ENCODE results near the gene GREM2. TPM values are rescaled to one million over a fixed set of nuclear protein-coding genes. Genes with fewer than 3 reads are reported as not detected.

The GREM2 gene
- total RNA-seq, 2 experiments from 2014 or later = 0.16 to 0.28 TPM

GRCh38 chr1:240495601-240496000, 116.4 kb downstream of the GREM2 start:
- peaks cover 16% of the 10 kb centered on the region for H3K27me3 Mint-ChIP-seq
- H3K9me3 Mint-ChIP-seq = peaks cover 3% of the 10 kb centered on the region
- ChIA-PET CTCF (no interaction called here), POLR2A (no interaction called here)
- no peak overlapping the region for H3K4me3 Mint-ChIP-seq
- no peak for ATAC-seq (ENCODE audit: poor library complexity)
- no peaks in the 10 kb centered on the region for H3K36me3 Mint-ChIP-seq (ENCODE audit: low read depth)
- Histone ChIP-seq H3K9me3 (ENCODE audit: control insufficient read depth in 1 of 2, insufficient read depth in 1 of 2, low read length in 2 of 2) (peaks cover 0 to 15% of the 10 kb centered on the region in 2 experiments), H3K27me3 (ENCODE audit: control insufficient read depth in 1 of 2, insufficient read depth in 2 of 2, low read length in 2 of 2) (no peaks in the 10 kb centered on the region), H3K4me3 (ENCODE audit: low read length) (no peak overlapping the region), H3K27ac (ENCODE audit: low read depth in 1 of 2, low read length in 2 of 2) (no peak overlapping the region), H3K36me3 (ENCODE audit: insufficient read depth, low read length) (no peaks in the 10 kb centered on the region), H3K4me1 (ENCODE audit: insufficient read depth, low read length) (no peaks in the 10 kb centered on the region)
- no peak overlapping the region for H3K27ac Mint-ChIP-seq
- no peaks in the 10 kb centered on the region for H3K4me1 Mint-ChIP-seq (ENCODE audit: low read depth)
- DNase-seq = no peak
- no peak for TF ChIP-seq CTCF (IDR thresholded peaks at IDR 0.05)
- intact Hi-C loops (cut with DNase I, micrococcal nuclease) = no loop called here

GRCh38 chr1:240492832-240493440, 119.0 kb downstream of the GREM2 start:
- no peaks in the 10 kb centered on the region for H3K36me3 Mint-ChIP-seq (ENCODE audit: low read depth)

GRCh38 chr1:240491796-240492195, 120.2 kb downstream of the GREM2 start:
- Mint-ChIP-seq H3K36me3 (ENCODE audit: low read depth) (no peaks in the 10 kb centered on the region), H3K9me3 (no peaks in the 10 kb centered on the region), H3K27ac (no peak overlapping the region), H3K4me1 (ENCODE audit: low read depth) (no peaks in the 10 kb centered on the region), H3K4me3 (no peak overlapping the region), H3K27me3 (peaks cover 16% of the 10 kb centered on the region)
- CTCF ChIA-PET = no interaction called here
- Histone ChIP-seq H3K4me3 (ENCODE audit: low read length) (no peak overlapping the region), H3K9me3 (ENCODE audit: control insufficient read depth in 1 of 2, insufficient read depth in 1 of 2, low read length in 2 of 2) (peaks cover 0 to 15% of the 10 kb centered on the region in 2 experiments), H3K27me3 (ENCODE audit: control insufficient read depth in 1 of 2, insufficient read depth in 2 of 2, low read length in 2 of 2) (no peaks in the 10 kb centered on the region), H3K4me1 (ENCODE audit: insufficient read depth, low read length) (no peaks in the 10 kb centered on the region), H3K27ac (ENCODE audit: low read depth in 1 of 2, low read length in 2 of 2) (no peak overlapping the region), H3K36me3 (ENCODE audit: insufficient read depth, low read length) (no peaks in the 10 kb centered on the region)
- POLR2A ChIA-PET = no interaction called here
- DNase-seq (no peak), ATAC-seq (ENCODE audit: poor library complexity) (no peak)
- no peak for TF ChIP-seq CTCF (IDR thresholded peaks at IDR 0.05)
- intact Hi-C loops (cut with DNase I, micrococcal nuclease) = no loop called here

More at GRCh38 chr1:240492832-240493440, 119.0 kb downstream of the GREM2 start:
- intact Hi-C loops (cut with DNase I, micrococcal nuclease) = no loop called here
- Mint-ChIP-seq H3K4me3 (no peak overlapping the region), H3K4me1 (ENCODE audit: low read depth) (no peaks in the 10 kb centered on the region), H3K27ac (no peak overlapping the region), H3K9me3 (peaks cover 3% of the 10 kb centered on the region), H3K27me3 (peaks cover 16% of the 10 kb centered on the region)
- H3K4me3 ChIP-seq (ENCODE audit: low read length) = peak overlapping the region; percentile 7
- ChIA-PET CTCF (no interaction called here), POLR2A (no interaction called here)
- H3K9me3 ChIP-seq (ENCODE audit: control insufficient read depth in 1 of 2, insufficient read depth in 1 of 2, low read length in 2 of 2) = peaks cover 0 to 15% of the 10 kb centered on the region in 2 experiments
- H3K27me3 ChIP-seq (ENCODE audit: control insufficient read depth in 1 of 2, insufficient read depth in 2 of 2, low read length in 2 of 2) = no peaks in the 10 kb centered on the region
- no peaks in the 10 kb centered on the region for H3K36me3 ChIP-seq (ENCODE audit: insufficient read depth, low read length)
- H3K27ac ChIP-seq (ENCODE audit: low read depth in 1 of 2, low read length in 2 of 2) = no peak overlapping the region
- H3K4me1 ChIP-seq (ENCODE audit: insufficient read depth, low read length) = no peaks in the 10 kb centered on the region
- ATAC-seq (ENCODE audit: poor library complexity) (no peak), DNase-seq (peak in 7 of 14 experiments; percentile 2 to 48 (median 11))
- no peak for TF ChIP-seq CTCF (IDR thresholded peaks at IDR 0.05)
